ENCODE measurements around the gene EBF3.

DNA sequence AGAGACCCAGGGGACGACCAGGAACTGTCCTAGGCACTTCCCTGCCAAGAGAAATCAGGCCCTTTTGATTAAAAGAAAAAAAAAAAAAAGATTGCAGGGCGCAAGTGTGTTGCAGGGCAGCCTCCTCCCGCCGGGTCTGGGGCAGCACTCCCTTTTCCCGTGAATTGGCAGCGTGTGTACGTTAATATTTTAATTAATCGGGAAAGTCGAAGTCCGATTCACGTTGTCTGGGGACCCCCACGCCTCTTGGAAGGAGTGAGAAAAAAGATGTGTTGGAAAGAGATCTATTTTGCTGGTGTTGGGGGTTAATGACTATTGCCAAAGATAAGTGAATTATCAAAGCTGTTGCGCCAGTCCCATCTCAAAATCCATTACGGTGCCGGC is 1.3 kb upstream of the EBF3 start:
- TF ChIP-seq, protein P1, sequence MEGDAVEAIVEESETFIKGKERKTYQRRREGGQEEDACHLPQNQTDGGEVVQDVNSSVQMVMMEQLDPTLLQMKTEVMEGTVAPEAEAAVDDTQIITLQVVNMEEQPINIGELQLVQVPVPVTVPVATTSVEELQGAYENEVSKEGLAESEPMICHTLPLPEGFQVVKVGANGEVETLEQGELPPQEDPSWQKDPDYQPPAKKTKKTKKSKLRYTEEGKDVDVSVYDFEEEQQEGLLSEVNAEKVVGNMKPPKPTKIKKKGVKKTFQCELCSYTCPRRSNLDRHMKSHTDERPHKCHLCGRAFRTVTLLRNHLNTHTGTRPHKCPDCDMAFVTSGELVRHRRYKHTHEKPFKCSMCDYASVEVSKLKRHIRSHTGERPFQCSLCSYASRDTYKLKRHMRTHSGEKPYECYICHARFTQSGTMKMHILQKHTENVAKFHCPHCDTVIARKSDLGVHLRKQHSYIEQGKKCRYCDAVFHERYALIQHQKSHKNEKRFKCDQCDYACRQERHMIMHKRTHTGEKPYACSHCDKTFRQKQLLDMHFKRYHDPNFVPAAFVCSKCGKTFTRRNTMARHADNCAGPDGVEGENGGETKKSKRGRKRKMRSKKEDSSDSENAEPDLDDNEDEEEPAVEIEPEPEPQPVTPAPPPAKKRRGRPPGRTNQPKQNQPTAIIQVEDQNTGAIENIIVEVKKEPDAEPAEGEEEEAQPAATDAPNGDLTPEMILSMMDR (IDR thresholded peaks at IDR 0.05), result no peak
- no peak for TF ChIP-seq SIN3A (IDR thresholded peaks at IDR 0.05; ENCODE audit: borderline replicate concordance, insufficient read depth, low read depth, low read length)
